Measurements from ENCODE around the gene SIM2.

SIM2 gene

DNA sequence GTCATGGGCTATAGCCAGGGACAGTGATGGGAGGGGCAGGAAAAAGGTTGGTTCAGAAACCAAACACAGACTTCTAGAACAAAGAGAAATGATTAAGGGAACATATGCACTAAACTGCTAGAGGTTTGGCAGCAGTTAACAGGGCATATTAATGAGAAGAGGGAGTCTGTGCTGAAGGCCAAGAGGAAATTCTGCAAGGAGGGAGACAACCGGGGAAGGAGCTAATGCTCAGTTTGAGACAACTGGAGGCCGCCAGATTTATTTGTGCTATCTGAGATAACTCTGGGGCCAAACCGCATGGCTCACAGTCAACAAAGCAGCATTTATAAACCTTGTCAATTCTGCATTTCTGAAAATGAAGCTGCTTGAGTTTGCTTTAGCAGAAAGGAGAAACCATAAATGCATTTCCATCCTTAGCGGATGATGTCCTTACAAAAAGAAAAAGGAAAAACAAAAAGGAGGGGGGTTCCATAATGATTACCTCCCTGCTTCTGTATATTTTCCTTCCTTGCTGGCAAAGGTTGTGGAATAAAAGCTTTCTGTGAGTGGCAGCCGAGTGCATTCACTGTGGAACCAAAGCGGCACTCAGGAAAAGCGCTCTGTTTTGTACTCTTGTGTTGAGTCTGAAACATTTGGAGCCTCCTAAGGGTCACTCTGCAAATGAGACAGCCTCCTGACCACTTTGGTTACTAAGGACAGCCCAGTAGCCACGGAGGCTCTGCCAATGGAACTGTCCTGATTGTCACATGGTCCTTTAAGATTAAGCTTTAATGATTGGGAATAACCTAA lies 70.3 kb downstream of the SIM2 start:
- DNase-seq: no peak

DNA sequence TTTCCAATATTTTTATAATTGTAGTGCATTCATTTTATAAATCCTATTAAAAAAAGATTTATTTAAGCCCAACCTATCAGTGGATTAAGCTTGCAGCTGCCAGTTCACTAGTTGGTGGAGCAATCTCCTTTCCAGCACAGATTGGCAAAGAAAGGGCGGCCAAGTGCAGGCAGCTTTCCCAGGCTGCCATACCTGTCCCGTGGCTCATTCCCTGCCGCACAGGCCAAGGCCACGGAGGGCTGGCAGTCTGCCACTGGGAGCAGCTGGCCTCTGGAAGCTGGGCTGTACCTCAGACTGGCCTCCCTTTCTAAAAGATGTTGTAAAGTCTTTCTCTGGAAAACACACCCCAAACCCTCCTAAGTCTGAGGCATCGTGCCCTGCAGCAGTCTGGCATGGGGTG lies 74.2 kb downstream of the SIM2 start:
- DNase-seq: no peak

DNA sequence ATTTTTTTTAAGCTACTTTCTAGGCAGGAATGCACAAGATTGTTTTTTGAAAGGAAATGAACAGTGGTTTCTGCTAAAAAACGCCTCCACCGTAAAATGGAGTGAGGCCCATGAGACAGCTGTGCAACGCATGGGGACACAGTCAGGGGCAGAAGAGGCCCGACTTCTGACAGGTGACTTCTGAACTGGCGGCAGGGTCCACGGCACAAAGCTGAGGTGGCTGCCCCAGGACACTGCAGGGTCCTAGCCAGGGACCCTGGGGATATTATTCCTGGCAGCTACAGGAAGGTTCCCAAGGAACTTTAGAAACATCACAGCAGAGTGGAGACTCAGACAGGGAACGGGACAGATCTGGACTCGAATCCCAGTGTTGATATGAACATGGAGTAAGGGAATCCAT lies 75.1 kb downstream of the SIM2 start:
- no peak for DNase-seq

DNA sequence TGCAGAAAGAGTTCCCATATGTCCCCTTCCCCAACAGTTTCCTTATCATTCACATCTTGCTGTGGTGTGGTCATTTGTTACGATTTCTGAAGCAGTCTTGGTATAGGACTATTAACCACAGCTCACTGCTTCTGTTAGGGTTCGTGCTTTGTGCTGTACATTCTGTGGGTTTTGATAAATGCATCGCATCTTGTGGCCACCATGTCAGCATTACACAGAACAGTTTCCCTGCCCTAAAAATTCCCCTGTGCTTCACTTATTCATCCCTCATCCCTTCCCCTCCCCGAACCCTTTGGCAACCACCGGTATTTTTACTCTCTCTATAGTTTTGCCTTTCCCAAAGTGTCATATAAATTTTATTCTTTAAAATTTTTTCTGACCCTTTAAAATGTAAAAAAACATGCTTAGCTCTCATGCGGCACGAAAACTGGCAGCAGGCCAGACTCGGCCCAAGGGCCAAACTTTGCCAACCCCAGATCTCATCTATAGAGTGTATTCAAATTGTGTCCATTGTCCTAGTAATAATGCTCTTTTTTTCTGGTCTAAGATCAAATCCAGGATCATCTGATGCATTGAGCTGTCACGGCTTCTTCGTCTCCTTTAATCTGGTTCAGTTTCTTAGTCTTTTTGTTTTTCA lies 78.2 kb downstream of the SIM2 start:
- no peak for DNase-seq

DNA sequence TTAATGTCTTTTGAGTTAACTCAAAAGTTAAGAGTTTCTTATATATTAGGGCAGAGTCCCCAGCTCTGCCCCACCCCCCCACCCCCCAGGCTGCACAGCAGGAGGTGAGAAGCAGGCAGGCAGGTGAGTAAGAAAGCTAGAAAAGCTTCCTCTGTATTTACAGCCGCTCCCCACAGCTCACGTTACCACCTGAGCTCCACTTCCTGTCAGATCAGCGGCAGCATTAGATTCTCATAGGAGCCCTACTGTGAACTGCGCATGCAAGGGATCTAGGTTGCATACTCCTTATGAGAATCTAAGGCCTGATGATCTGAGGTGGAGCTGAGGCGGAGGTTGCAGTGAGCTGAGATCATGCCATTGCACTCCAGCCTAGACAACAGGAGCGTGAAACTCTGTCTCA lies 81.9 kb downstream of the SIM2 start:
- DNase-seq: no peak

DNA sequence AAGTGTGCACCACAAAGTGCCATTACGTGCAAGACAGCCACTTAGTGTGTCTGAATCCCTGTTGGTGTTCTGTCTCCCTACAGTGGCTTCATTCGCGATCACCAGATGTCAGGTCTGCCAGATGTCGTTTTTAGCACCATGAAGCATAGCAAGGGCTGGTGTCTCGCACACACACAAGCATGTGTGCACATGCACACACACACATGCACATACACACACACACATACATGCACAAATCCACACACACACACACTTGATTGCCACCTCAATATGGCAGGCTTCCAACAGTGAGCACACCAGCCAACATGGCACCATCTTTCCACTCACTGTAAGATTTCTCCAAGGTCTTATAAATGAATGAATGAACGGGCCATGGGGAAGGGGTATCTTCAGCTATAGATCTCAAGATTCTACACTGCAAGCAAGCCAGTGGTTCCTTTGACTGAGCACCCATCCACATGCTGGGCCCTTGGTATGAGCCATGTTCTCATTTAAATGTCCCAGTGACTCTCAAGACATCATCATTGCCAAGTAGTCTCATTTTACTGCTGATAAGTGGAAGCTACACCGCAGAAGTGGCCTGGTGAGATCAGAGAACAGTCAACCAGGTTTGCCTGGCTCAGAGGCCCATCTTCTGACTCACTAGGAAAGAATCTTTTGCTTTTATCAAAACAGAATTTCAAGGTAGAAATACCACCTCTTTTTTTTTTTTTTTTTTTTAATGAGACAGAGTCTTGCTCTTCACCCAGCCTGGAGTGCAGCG lies 84.9 kb downstream of the SIM2 start:
- no peak for DNase-seq

DNA sequence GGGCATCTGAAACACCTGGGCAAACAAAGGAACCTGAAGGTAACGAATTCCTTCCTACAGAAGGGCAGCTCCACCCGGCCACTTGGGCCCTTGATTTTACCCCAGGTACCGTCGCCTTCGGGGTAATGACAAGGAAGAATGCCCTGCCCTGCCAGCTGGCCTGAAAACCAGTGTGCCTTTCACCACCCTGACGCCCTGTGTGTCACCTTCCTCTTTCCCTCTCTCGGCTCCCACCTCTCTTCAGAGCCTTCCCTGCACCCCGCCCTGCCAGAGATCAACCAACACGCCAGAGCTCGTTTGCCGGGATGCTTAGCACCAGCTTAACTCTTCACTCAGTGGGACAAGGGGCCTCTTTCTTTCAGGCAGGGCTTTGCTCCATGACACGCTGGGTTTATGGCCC lies 86.0 kb downstream of the SIM2 start:
- no peak for DNase-seq

DNA sequence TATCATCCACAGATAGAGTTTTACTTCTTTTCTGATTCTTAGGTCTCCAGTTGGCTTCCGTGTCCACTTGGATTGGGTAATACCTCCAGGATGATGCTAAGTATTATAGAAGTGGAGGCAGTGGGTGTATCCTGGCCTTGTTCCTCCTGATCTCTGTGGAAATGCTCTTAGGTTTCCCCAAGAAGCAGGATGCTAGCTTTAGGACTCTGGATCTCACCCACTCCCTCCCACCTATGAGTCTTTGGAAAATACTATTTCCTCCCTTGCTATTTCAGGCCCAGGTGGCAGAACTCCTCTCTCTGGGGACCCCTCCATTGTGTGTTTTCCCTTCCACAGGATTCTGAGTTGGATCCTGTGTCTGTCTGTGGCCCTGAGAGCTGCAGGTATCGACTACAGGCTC lies 86.7 kb downstream of the SIM2 start:
- DNase-seq: no peak

DNA sequence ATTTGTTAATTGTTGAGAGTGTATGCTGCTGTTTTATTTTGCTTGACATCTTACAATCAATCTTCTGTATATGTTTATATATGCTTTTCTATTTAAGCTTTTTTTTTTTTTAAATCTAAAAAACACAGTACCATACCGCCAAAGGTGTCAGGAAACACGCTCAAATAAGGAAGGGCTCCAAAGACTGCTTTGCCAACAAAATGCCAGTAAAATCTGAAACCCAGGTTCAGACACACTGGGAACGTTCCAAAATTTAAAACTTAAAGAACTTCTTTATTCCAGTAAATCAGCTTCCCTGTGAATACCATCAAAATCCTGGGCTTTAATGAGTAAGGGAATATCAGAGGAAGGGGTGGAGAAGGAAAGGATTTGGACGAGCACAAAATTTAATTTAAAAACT lies 87.3 kb downstream of the SIM2 start:
- no peak for DNase-seq

DNA sequence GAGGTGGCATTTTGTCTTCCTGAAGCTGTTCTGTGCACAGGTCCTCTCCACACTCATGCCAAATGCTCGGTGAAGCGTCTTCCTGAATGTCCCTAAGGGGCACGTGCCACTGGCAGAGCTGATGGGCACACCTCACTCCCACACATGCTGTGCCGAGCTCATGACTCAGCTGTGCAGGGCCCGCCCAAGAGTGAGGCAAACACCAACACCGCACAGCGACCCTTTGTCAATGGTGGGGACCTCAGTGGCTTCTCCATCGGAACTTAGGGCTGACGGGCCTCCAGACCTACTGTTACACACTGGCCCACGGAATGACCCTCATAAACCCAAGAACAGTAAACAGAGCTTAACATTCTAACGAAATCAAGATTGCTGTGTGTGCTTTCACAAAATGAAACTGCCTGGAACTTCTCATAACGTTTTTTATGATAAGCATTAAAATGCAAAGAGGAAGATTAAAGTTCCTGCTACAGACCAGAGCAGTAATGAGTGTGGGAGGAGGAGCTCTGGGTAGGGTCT lies 89.3 kb downstream of the SIM2 start:
- DNase-seq: no peak

DNA sequence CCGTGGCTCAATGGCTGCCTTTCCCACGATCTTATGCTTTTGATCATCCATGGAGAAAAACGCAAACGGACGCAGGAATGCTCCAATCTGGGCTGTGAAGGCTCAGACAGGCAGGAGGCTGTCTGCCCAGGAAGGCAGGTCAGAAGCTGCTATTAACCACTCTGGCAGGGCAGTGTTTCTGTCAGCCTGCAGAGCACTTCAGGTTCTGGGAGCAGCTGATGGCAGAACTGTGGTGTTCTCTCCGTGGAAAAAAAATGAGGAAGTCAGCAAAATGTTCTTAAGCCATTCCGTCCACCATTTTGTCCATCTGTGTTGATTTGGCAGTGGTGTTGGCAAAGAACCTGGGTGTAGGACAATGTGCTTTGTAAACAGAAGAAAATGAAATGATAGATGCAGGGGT lies 91.7 kb downstream of the SIM2 start:
- DNase-seq: no peak

DNA sequence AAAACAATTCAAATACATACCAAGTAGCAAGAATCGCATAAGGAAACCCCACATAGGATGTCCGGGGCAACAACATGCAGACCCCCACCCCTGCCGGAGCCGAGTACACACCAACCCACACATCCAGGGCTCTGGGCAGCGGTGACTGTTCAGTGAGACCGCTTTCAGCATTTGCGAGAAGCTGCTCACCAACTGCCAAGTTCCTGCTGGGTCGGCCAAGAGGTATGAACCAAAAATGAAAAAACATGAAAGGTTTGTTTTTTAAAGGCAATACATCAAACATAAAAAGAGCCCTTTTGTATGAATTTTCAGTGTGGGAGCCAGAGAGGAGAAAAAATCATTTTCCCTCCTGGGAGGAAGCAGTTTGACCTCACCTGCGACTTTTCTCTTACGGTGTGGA lies 92.3 kb downstream of the SIM2 start:
- DNase-seq: no peak

DNA sequence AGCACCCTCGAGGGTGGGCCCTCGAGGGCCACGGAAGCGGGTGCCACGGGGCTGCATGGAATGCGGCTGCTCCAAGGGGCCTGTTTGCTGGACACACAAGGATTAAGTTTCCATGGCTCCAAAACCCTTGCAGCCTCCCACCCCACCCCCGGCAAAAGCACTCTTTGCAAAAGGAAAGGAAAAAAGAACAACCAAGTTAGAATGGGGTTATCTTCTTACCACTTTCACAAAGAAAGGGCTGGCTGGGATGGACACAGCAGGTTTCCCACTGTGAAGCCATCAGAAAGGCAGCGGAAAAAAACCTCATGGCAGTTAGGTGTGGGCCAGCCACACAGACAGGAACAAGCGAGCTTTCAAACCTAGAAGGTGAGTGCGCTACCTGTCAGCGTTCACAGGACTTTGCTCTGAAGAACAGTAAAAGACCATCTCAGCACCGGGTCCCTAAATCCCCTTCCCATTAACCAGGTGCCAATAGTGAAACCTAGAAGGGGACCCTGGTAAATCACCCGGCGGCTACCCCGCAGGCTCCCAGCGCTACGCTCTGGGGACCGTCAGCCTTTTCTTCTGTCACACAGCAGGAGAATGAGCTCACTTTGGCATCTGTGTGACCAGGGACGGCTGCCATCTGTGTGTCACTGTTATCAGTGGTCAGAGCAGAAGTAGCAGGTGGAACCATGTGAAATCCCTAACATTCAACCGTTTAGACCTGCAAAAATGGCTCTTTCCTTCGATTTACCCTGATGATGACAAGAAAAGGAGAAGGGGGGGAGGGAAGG lies 93.0 kb downstream of the SIM2 start:
- no peak for DNase-seq

DNA sequence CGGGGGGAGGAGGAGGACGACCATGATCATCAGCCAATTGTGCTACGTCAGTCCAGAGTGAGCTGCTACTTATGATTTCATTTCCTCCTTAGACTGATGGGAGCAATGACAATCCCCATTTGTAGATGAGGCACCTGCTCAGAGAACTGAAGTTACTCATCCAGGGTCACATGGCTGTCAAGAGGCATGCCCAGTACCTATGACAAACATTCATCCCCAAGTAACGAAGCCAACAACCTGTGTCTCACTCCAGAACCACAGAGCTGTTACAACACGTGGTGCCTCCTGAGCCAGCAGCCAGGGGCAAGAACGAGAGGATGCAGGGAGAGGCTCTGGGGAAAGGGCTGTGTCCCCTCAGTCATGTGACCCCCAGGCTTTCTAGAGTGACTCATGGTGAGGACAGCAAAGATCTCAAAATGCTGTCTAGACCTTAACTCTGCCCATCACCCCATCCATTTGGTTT lies 93.6 kb downstream of the SIM2 start:
- DNase-seq: no peak

DNA sequence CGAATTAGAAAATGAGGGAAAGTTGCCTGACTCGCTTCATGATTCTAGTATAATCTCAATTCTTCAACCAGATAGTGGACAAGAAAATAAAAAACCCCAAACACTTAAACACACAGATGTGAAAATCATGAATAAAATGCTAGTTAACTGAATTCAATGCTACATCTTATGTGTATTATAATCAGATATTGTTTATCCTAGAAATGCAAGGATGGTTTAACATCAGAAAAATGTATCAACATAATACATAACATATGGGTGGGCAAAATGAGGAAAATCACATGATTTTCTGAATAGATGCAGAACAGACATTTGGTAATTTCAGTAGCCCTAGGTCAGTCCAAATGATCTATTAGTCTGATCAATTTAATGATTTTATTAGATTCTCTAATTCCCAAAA lies 97.2 kb downstream of the SIM2 start:
- no peak for DNase-seq

DNA sequence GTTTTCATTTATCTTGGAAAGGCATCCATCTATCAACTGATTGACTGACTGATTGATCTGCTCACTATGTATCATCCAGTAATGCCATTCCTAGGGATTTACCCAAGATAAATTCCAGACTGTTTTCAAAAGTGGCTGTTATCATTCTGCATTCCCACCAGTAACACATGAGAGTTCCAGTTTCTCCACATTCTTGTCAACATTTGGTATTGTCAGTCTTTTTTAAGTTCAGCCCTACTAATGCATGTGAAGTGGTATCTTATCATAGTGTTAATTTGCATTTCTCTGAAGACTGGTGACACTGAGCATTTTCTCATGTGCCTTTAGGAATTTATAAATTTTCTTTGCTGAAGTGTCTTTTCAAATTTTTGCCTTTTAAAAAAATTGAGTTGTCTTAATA lies 99.6 kb downstream of the SIM2 start:
- DNase-seq: no peak

Data from GOT3 (cell line).